Breast epithelium (tissue), 3 donors: ENCODE results near the gene BZW2.

ENCODE experiments used
- CTCF ChIP-seq, 3 donors: fragments of 450-650 bp; IDR thresholded peaks; one replicate each; pipeline ENCODE4 v1.5.1; 2016 to 2017; ENCODE audit warnings: antibody characterized with exemption in 3 of 3, mild to moderate bottlenecking in 3 of 3, moderate library complexity in 3 of 3
- POLR2AphosphoS5 ChIP-seq, 3 donors: sonication (generic); formaldehyde crosslinking; IDR thresholded peaks; one replicate each; pipeline ENCODE4 v1.6.1; 2017; ENCODE audit warnings: antibody characterized with exemption in 3 of 3

- TF ChIP-seq CTCF (IDR thresholded peaks at IDR 0.05) (no peak), POLR2AphosphoS5 (IDR thresholded peaks at IDR 0.05) (no peak)
These were observed 3.2 kb downstream of the BZW2 start for GRCh38 chr7:16649196-16649595.
